H1 (cell line): Measurements from ENCODE around the gene ELP4. TPM values are rescaled to one million over a fixed set of nuclear protein-coding genes. Genes with fewer than 3 reads are reported as not detected.

Experiments used
- ATF3 ChIP-seq: IDR thresholded peaks from 2 replicates; pipeline ENCODE4 v1.6.1; 2011; ENCODE audit warnings: low read depth, mild to moderate bottlenecking, low read length; ENCODE audit not compliant: insufficient read depth
- BACH1 ChIP-seq: IDR thresholded peaks from 2 replicates; pipeline ENCODE4 v1.6.1; 2012; ENCODE audit warnings: low read length, improper control_type of control experiment
- CBX5 ChIP-seq: fragments of 300-800, 300-1000 bp; sonication (generic); IDR thresholded peaks from 2 replicates; pipeline ENCODE4 v1.7.1; 2016; ENCODE audit warnings: antibody characterized with exemption, low read length, low read depth
- FOSL1 ChIP-seq: IDR thresholded peaks from 2 replicates; pipeline ENCODE4 v1.6.1; 2011; ENCODE audit warnings: mild to moderate bottlenecking, low read depth, low read length, moderate library complexity; ENCODE audit not compliant: insufficient read depth
- HDAC6 ChIP-seq: IDR thresholded peaks from one replicate; pipeline ENCODE4 v1.7.1; 2012; ENCODE audit warnings: low read depth, mild to moderate bottlenecking, inconsistent platforms, low read length, moderate library complexity
- KDM1A ChIP-seq: fragments of 200-600, 300-600 bp; sonication (generic); IDR thresholded peaks from 2 replicates; pipeline ENCODE4 v1.7.1; 2016; ENCODE audit warnings: mild to moderate bottlenecking, low read length, borderline replicate concordance
- KDM5A ChIP-seq: fragments of 200-600 bp; IDR thresholded peaks from 2 replicates; pipeline ENCODE4 v1.7.1; 2012; ENCODE audit warnings: mild to moderate bottlenecking, low read length, inconsistent platforms, mixed read lengths
- SAP30 ChIP-seq: fragments of 300-600 bp; sonication (generic); IDR thresholded peaks from 2 replicates; pipeline ENCODE4 v1.7.1; 2012; ENCODE audit warnings: low read length, moderate library complexity, mild to moderate bottlenecking, inconsistent platforms; ENCODE audit not compliant: insufficient read depth, insufficient replicate concordance
- TAF1 ChIP-seq: IDR thresholded peaks from 2 replicates; pipeline ENCODE4 v1.6.1; 2011; ENCODE audit warnings: mild to moderate bottlenecking, low read depth, low read length
- polyA plus RNA-seq, 7 experiments: library from polyadenylated mRNA; depleted of rRNA in 3 of 7; stranded (reverse) in 5 of 7; unstranded in 2 of 7; fragments of >200 nt in 5 of 7; fragments of 200-250 nt in 2 of 7; gene quantifications; 1 replicate in 5 of 7; 2 replicates in 1 of 7; 4 replicates in 1 of 7; pipeline versions ENCODE4 v1.2.1 to v1.2.3, GENCODE V29; 2011 to 2013; ENCODE audit warnings: missing spikeins in 2 of 7, mixed read lengths in 2 of 7
- total RNA-seq: library from RNA; stranded (reverse); fragmentation: NEBNext Ultra II Directional; extraction: Animal tissue kit (Norgen Biotek cat#: 25700); gene quantifications from 2 replicates; pipeline ENCODE4 v1.2.1, GENCODE V29; 2021

ELP4 gene
- total and polyA plus RNA-seq, 2 of the 8 experiments (the other 6 are each of a cell fraction or from before 2014, with no cell fraction given): 14.0 to 18.6 TPM

GRCh38 chr11:31782257-31782656 lies 272.7 kb downstream of the ELP4 start (continued):
- TF ChIP-seq FOSL1 (no peak), CBX5 (no peak), HDAC6 (no peak), KDM1A (no peak), BACH1 (no peak), ATF3 (no peak), SAP30 (no peak), KDM5A (no peak), TAF1 (no peak)
